SIG-M5 (cell line): Measurements from ENCODE around the gene PLD1.
"Not testable (repeated sequence)": the region's sequence is repeated elsewhere in the genome, so short reads cannot be mapped to it uniquely, and the experiment has no call there.

Experiments used
- DNase-seq: peaks from one replicate; lab custom pipeline; 2025; lab: John Stamatoyannopoulos, UW

The PLD1 gene

GRCh38 chr3:171769461-171769860 is 40.8 kb downstream of the PLD1 start:
- DNase-seq: no peak

- DNase-seq: no peak
Observed at GRCh38 chr3:171768986-171769385, 41.3 kb downstream of the PLD1 start.

- no peak for DNase-seq
Observed at GRCh38 chr3:171768281-171768900, 41.9 kb downstream of the PLD1 start.

- DNase-seq: no peak
Observed at GRCh38 chr3:171765511-171765887, 44.8 kb downstream of the PLD1 start.

DNA sequence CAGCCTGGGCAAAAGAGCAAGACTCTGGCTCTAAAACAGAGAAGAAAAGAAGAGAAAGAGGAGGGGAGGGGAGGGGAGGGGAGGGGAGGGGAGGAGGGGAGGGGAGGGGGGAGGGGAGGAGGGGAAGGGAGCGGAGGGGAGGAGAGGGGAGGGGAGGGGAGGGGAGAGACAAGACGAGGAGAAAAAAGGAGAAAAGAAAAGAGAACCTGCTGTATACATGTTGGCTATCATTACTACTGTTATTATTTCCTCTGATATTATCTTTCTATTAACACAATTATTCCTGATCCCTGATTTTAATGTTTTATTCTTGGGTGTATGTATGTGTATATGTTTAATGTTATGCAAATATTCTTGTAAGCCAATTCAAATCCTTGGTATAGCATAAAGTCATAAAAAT is 46.9 kb downstream of the PLD1 start:
- DNase-seq: no peak

- no peak for DNase-seq
Observed at GRCh38 chr3:171760477-171760876, 49.8 kb downstream of the PLD1 start.

- no peak for DNase-seq
Observed at GRCh38 chr3:171758109-171758508, 52.2 kb downstream of the PLD1 start.

GRCh38 chr3:171757361-171758034 is 52.8 kb downstream of the PLD1 start:
- DNase-seq: no peak

GRCh38 chr3:171755656-171756055 is 54.6 kb downstream of the PLD1 start:
- no peak for DNase-seq

DNA sequence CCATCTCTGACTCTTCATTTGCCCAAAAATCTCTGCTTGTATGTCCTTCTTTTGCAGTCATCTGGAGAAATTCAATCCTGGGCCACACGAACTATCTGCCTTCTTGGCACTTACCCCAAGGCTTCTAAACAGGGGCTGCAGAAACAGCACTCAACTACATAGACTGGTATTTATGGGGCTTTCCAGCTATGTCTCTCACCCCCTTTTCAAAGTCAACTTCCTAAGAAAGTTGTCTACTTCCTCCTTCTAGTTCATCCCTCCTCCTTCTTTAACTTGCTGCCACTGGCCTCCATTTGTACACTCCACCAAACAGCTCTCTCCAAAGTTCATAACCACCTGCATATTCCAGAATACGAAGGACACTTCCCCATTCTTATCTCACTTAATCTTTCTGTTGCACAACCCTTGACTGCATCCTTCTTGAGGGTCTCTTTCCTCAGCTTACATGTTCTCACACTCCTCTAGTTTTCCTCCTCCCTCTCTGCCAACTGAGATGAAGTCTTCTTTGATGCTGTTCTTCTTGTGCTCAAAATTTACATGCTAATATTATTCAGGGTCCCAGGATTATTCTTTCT is 55.2 kb downstream of the PLD1 start:
- no peak for DNase-seq

- no peak for DNase-seq
Observed at GRCh38 chr3:171753665-171754408, 56.4 kb downstream of the PLD1 start.

DNA sequence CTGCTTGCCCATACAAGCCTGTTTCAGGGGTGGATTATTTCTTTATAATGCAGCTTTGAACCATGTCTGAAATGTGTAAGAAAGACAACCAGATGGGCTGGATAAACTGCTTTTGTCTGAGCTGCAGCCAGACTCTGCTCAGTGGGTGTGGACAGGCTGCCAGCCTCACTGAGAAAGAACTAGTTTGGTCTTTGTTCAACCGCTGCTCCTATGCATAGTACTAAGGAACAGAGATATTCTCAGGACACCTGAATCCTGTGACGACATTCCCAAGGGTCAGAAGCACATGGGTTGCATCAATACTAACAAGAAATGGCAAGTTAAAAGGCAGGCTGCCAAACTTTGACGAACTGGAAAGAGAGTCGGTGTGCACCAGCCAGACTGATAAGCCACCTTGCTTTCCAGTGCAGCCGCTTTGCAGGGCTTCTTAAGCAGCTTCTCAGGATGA is 57.2 kb downstream of the PLD1 start:
- no peak for DNase-seq

GRCh38 chr3:171752329-171752728 is 58.0 kb downstream of the PLD1 start:
- no peak for DNase-seq

DNA sequence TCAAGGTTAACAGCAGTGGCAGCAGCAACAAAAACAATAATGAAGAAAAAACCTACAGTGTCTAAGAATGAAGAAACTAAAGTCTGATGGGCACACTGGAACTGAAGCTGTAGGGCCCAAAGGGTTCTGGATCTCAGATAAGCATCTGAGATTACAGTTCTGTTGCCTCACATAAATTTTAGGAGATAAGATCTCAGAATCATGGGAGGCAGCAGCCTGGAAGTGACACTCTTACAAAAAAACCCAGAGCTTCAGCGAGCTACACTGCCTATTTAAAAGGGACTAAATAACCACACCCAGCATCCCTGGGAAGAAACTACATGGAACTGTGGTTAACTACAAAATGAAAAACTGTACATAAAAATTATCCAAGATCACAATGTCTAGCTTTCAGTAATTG is 61.2 kb downstream of the PLD1 start:
- no peak for DNase-seq

- DNase-seq: no peak
Observed at GRCh38 chr3:171748064-171748924, 62.0 kb downstream of the PLD1 start.

DNA sequence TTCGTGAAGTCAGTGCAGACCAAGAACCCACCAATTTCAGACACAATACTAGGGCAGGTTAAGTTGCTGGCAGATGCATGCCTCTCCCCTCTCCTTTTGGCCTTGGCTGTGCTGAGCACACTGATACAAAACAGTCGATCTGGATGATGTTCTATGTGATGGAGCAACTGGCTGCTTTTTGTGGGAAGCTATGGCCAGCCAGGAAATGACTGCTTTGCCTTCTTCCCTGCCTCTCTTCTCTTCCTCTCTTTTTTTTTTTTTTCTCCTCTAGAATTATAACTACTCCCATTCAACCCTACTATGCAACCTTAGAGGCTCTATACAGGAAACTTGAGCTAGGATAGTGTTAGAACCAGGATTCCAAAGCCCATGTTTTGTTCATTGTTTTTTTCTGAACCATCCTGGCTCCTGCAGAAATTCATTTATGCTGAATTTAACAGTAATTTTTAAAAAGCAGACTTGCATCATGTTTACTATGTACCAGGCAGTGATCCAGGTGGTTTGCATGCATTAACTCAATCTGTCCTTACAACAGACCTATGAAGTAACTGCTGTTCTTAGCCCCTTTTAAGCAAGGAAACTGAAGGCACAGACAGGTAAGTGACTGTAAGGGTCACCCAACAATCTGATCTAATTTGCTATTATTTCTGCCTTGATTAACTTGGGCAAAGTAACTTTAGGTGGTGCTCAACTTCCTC is 62.9 kb downstream of the PLD1 start:
- DNase-seq: no peak

GRCh38 chr3:171746320-171747222 is 63.7 kb downstream of the PLD1 start:
- DNase-seq: not testable (repeated sequence)

DNA sequence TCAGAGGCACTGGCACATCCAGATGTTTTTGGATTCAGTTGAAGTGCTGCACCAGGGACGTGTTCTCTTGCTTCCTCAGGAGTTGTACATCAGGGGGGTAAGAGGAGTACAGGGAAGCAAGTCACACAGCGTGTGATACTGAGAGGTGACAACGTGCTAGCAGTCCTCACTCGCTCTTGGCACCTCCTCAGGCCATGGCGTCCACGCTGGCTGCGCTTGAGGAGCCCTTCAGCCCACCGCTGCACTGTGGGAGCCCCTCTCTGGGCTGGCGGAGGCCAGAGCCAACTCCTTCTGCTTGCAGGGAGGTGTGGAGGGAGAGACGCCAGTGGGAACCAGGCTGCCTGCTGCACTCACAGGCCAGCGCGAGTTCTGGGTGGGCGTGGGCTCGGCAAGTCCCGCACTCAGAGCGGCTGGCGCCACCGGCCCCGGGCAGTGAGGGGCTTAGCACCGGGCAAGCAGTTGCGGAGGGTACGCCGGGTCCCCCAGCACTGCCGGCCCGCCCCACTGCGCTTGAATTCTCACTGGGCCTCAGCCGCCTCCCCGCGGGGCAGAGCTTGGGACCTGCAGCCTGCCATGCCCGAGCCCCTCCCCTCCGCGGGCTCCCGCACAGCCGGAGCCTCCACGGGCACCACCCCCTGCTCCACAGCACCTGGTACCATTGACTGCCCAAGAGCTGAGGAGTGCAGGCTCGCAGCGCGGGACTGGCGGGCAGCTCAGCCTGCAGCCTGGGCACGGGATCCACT is 64.5 kb downstream of the PLD1 start:
- no peak for DNase-seq

DNA sequence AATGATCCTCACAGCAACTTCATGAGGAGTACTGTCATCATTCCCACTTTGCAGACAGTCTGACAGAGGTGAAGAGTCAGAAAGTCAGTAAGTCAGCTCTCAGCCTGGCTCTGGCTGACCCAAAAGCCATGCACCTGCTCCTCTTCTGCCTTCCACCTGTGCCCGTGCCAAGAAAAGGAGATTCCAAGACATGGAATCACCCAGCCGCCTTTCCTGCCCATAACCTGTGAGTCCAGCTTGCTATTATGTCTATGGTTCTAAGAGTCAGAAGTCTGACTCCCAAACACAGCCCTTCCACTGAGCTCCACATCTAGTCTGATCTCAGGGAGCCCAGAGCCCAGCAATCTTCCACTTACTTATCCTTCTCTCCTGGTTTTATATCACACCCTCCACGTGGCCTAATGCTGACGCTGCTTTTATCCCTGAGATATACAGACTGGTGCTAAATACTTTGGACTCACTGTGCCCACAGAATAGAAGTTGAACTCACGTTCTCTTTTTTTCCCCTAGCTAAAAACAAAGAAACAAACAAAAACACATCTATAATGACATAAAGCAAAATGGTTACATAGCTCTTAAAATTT is 66.0 kb downstream of the PLD1 start:
- DNase-seq: no peak
